Esophagus muscularis mucosa (tissue), 4 donors: Measurements from ENCODE around the gene CLDN4. TPM values are rescaled to one million over a fixed set of nuclear protein-coding genes. Genes with fewer than 3 reads are reported as not detected.
A peak's percentile ranks its signal among the peaks of the same experiment; 100 is the strongest.
"Not testable (repeated sequence)": the region's sequence is repeated elsewhere in the genome, so short reads cannot be mapped to it uniquely, and the experiment has no call there.

Source experiments
- DNase-seq: peaks from one replicate; pipeline ENCODE4 v3.0.0-alpha.2; 2017; ENCODE audit errors: extremely low spot score
- H3K27ac ChIP-seq, 4 donors: fragments of 200-600 bp; sonication (generic); replicated peaks in 1 of 4; 1 replicate in 3 of 4; 2 replicates in 1 of 4; pipeline ENCODE4 v1.5.1; 2016 to 2019; ENCODE audit warnings: mild to moderate bottlenecking in 1 of 4
- H3K27me3 ChIP-seq, 4 donors: fragments of 200-600 bp; sonication (generic); one replicate each; pipeline versions ENCODE4 v1.5.1 to v1.6.0; 2016 to 2019
- H3K36me3 ChIP-seq, 4 donors: fragments of 200-600 bp; sonication (generic); one replicate each; pipeline ENCODE4 v1.5.1; 2016 to 2019
- H3K4me1 ChIP-seq, 4 donors: fragments of 200-600 bp; sonication (generic); one replicate each; pipeline ENCODE4 v1.5.1; 2016 to 2019
- H3K4me3 ChIP-seq, 4 donors: fragments of 200-600 bp; sonication (generic); 1 replicate in 2 of 4; 2 replicates in 2 of 4; pipeline ENCODE4 v1.5.1; 2016 to 2019; ENCODE audit warnings: mild to moderate bottlenecking in 4 of 4, moderate library complexity in 1 of 4
- H3K9me3 ChIP-seq, 4 donors: fragments of 200-600 bp; sonication (generic); 1 replicate in 3 of 4; 2 replicates in 1 of 4; pipeline ENCODE4 v1.5.1; 2016 to 2019
- CTCF ChIP-seq, 3 experiments: fragments of 200-600 bp in 2 of 3; fragments of 450-650 bp in 1 of 3; sonication (generic) in 2 of 3; IDR thresholded peaks; one replicate each; pipeline ENCODE4 v1.5.1; 2017 to 2019; ENCODE audit warnings: antibody characterized with exemption in 3 of 3, mild to moderate bottlenecking in 2 of 3, moderate library complexity in 1 of 3
- EP300 ChIP-seq: sonication (generic); formaldehyde crosslinking; IDR thresholded peaks from one replicate; pipeline ENCODE4 v1.6.1; 2017; ENCODE audit warnings: antibody characterized with exemption
- POLR2A ChIP-seq: fragments of 450-650 bp; IDR thresholded peaks from one replicate; pipeline ENCODE4 v1.6.1; 2017; ENCODE audit warnings: antibody characterized with exemption, moderate library complexity, mild to moderate bottlenecking, low read depth
- POLR2AphosphoS5 ChIP-seq, 2 donors: sonication (generic); formaldehyde crosslinking; IDR thresholded peaks; one replicate each; pipeline ENCODE4 v1.6.1; 2017; ENCODE audit warnings: antibody characterized with exemption in 2 of 2
- WGBS: methylation state at CpG from one replicate; pipeline ENCODE4 v1.1.5; 2018; 5-methylcytosine and 5-hydroxymethylcytosine counted together
- intact Hi-C: fragments of 100-400 bp; cut with DNase I; formaldehyde crosslinking; loops from one replicate; pipeline ENCODE4 v1.15.1; 2023
- total RNA-seq, 4 donors: library from RNA; depleted of rRNA; stranded (reverse); fragments of >200 nt; gene quantifications; one replicate each; pipeline versions ENCODE4 v1.1.0 to v1.2.1, GENCODE V29; 2016

Gene CLDN4
- total RNA-seq, 4 donors from 2014 or later: 0.42 to 3.1 (median 1.7) TPM

GRCh38 chr7:73831584-73831833, 713 bp downstream of the CLDN4 start:
- Histone ChIP-seq H3K9me3 (no peaks in the 10 kb centered on the region), H3K27me3 (peaks cover 0 to 61% (median 2%) of the 10 kb centered on the region in 4 donors), H3K4me1 (peaks cover 3 to 21% (median 17%) of the 10 kb centered on the region in 4 donors), H3K4me3 (peak overlapping the region in 1 of 4 donors; percentile 23), H3K36me3 (no peaks in the 10 kb centered on the region), H3K27ac (no peak overlapping the region)
- TF ChIP-seq POLR2AphosphoS5 (IDR thresholded peaks at IDR 0.05) (no peak), EP300 (no peak), CTCF (IDR thresholded peaks at IDR 0.05) (no peak), POLR2A (no peak)
- intact Hi-C loops: no loop called here
- no peak for DNase-seq
- no CpG with 5 or more reads among the region's 16 CpGs for WGBS

- TF ChIP-seq POLR2AphosphoS5 (IDR thresholded peaks at IDR 0.05) (no peak), EP300 (no peak)
- Histone ChIP-seq H3K36me3 (no peaks in the 10 kb centered on the region), H3K27me3 (peaks cover 0 to 61% (median 2%) of the 10 kb centered on the region in 4 donors), H3K4me3 (peak overlapping the region in 1 of 4 donors; percentile 23), H3K9me3 (no peaks in the 10 kb centered on the region), H3K4me1 (peaks cover 3 to 21% (median 16%) of the 10 kb centered on the region in 4 donors), H3K27ac (no peak overlapping the region)
- DNase-seq: no peak
- 57% methylated on average over 7 of the region's 16 CpGs for WGBS
- intact Hi-C loops: no loop called here
Observed at GRCh38 chr7:73831834-73832651, 1.2 kb downstream of the CLDN4 start.

- 69% methylated on average over 13 of the region's 13 CpGs for WGBS
- DNase-seq: no peak
- no peak for TF ChIP-seq POLR2AphosphoS5 (IDR thresholded peaks at IDR 0.05)
- no peak for TF ChIP-seq CTCF (IDR thresholded peaks at IDR 0.05)
- no peak for TF ChIP-seq EP300
- TF ChIP-seq POLR2A: no peak
- peaks cover 3 to 16% (median 9%) of the 10 kb centered on the region in 4 donors for H3K4me1 ChIP-seq
- intact Hi-C loops: no loop called here
- H3K9me3 ChIP-seq: no peaks in the 10 kb centered on the region
- H3K36me3 ChIP-seq: no peaks in the 10 kb centered on the region
- peaks cover 0 to 61% (median 2%) of the 10 kb centered on the region in 4 donors for H3K27me3 ChIP-seq
- no peak overlapping the region for H3K4me3 ChIP-seq
- no peak overlapping the region for H3K27ac ChIP-seq
Observed at GRCh38 chr7:73832806-73833205, 2.0 kb downstream of the CLDN4 start.

GRCh38 chr7:73833251-73833919, 2.6 kb downstream of the CLDN4 start:
- Histone ChIP-seq H3K9me3 (no peaks in the 10 kb centered on the region), H3K27me3 (peaks cover 0 to 61% (median 2%) of the 10 kb centered on the region in 4 donors), H3K4me1 (peaks cover 0 to 10% (median 4%) of the 10 kb centered on the region in 4 donors), H3K36me3 (no peaks in the 10 kb centered on the region), H3K4me3 (no peak overlapping the region), H3K27ac (no peak overlapping the region)
- no peak for TF ChIP-seq CTCF (IDR thresholded peaks at IDR 0.05)
- no peak for TF ChIP-seq POLR2AphosphoS5 (IDR thresholded peaks at IDR 0.05)
- no peak for TF ChIP-seq POLR2A
- TF ChIP-seq EP300: no peak
- WGBS: 76% methylated on average over 12 of the region's 13 CpGs
- no peak for DNase-seq
- intact Hi-C loops: no loop called here

GRCh38 chr7:73834626-73835191, 3.9 kb downstream of the CLDN4 start:
- H3K36me3 ChIP-seq: no peaks in the 10 kb centered on the region
- no peaks in the 10 kb centered on the region for H3K9me3 ChIP-seq
- H3K4me1 ChIP-seq: peaks cover 0 to 9% (median 4%) of the 10 kb centered on the region in 4 donors
- H3K27ac ChIP-seq: no peak overlapping the region
- 97% methylated on average over 9 of the region's 11 CpGs for WGBS
- intact Hi-C loops: no loop called here
- H3K4me3 ChIP-seq: no peak overlapping the region
- DNase-seq: no peak
- peaks cover 0 to 51% (median 2%) of the 10 kb centered on the region in 4 donors for H3K27me3 ChIP-seq
- TF ChIP-seq POLR2A (no peak), EP300 (no peak), CTCF (IDR thresholded peaks at IDR 0.05) (no peak), POLR2AphosphoS5 (IDR thresholded peaks at IDR 0.05) (no peak)

- H3K27ac ChIP-seq, H3K4me3 ChIP-seq, H3K36me3 ChIP-seq, H3K9me3 ChIP-seq, intact Hi-C loops, DNase-seq: not testable (repeated sequence)
- peaks cover 0 to 26% (median under 1%) of the 10 kb centered on the region in 4 donors for H3K27me3 ChIP-seq
- H3K4me1 ChIP-seq: peaks cover 6 to 15% (median 11%) of the 10 kb centered on the region in 4 donors
Observed at GRCh38 chr7:73837167-73837566, 6.4 kb downstream of the CLDN4 start.
